ENCODE measurements around the gene LRRTM1. TPM values are rescaled to one million over a fixed set of nuclear protein-coding genes. Genes with fewer than 3 reads are reported as not detected.

The LRRTM1 gene
- total and polyA plus RNA-seq, 4 donors: 0.08 to 0.77 TPM; not detected in 2

DNA sequence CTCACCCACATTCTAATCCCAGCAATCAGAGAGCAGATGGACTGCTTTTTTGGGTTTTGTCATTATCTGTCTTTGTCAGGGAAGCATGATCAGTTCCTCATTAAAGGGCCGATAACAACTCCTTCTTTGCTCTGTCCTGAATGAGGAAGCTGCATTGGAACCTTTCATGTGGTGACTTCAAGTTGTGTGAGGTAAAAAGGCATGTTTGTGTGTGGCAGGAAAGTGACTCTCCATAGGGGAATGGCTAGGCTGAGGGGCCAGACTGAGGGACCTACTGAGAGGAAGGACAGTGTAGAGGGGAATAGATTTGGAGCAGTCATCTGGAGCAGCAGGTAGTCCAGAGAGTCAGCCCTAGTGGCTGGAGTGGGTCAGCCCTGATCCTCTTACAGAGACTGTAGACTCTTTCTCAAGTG, 23.6 kb upstream of the LRRTM1 start:
- peaks cover 0 to 7% (median 0%) of the 10 kb centered on the region in 5 donors for H3K4me1 ChIP-seq (ENCODE audit: control insufficient read depth in 5 of 5, insufficient read depth in 5 of 5, low read length in 5 of 5)
- TF ChIP-seq, protein P1, sequence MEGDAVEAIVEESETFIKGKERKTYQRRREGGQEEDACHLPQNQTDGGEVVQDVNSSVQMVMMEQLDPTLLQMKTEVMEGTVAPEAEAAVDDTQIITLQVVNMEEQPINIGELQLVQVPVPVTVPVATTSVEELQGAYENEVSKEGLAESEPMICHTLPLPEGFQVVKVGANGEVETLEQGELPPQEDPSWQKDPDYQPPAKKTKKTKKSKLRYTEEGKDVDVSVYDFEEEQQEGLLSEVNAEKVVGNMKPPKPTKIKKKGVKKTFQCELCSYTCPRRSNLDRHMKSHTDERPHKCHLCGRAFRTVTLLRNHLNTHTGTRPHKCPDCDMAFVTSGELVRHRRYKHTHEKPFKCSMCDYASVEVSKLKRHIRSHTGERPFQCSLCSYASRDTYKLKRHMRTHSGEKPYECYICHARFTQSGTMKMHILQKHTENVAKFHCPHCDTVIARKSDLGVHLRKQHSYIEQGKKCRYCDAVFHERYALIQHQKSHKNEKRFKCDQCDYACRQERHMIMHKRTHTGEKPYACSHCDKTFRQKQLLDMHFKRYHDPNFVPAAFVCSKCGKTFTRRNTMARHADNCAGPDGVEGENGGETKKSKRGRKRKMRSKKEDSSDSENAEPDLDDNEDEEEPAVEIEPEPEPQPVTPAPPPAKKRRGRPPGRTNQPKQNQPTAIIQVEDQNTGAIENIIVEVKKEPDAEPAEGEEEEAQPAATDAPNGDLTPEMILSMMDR (IDR thresholded peaks at IDR 0.05; ENCODE audit: control extremely low read depth, extremely low read depth): no peak
- H3K9me3 ChIP-seq (ENCODE audit: control insufficient read depth in 4 of 4, insufficient read depth in 3 of 4, low read length in 3 of 4): no peaks in the 10 kb centered on the region
- H3K4me3 ChIP-seq: no peak overlapping the region
- H3K27me3 ChIP-seq (ENCODE audit: control insufficient read depth in 3 of 3, insufficient read depth in 3 of 3, low read length in 2 of 3): peaks cover 0 to 3% (median 3%) of the 10 kb centered on the region in 3 donors
- H3K36me3 ChIP-seq (ENCODE audit: control insufficient read depth in 4 of 4, insufficient read depth in 4 of 4, low read length in 4 of 4): no peaks in the 10 kb centered on the region
- no peak overlapping the region for H3K9ac ChIP-seq (ENCODE audit: insufficient read depth in 1 of 2, low read length in 2 of 2)
- ATAC-seq (ENCODE audit: insufficient read depth, low FRiP score) (no peak), DNase-seq (no peak)
- 30 to 43% methylated on average over 1 of the region's 1 CpG for WGBS, 2 donors
- no peak overlapping the region for H3K27ac ChIP-seq (ENCODE audit: low read depth in 1 of 2, low read length in 1 of 2)

DNA sequence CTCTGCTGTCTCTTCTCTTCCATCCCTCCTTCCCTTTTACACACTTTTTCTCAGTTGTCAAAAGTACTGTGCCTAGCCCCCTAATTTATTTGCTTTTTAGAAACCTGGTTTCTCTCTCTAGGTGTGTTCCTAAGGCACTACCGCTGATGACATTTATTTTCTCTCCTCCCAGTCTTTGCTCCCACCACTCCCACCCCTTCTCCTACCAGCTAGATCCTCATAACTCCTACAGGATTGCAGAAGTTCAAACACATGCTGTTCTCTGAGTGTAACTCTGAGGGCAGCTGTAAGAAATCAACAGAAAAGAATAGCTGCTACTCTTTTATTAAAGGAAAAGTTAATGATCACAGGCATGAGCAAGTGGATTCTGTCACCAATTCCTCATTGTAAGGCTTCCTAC, 22.3 kb upstream of the LRRTM1 start:
- TF ChIP-seq, protein P1 (IDR thresholded peaks at IDR 0.05; ENCODE audit: control extremely low read depth, extremely low read depth): no peak
- no peaks in the 10 kb centered on the region for H3K36me3 ChIP-seq (ENCODE audit: control insufficient read depth in 4 of 4, insufficient read depth in 4 of 4, low read length in 4 of 4)
- no peak overlapping the region for H3K4me3 ChIP-seq
- ATAC-seq (ENCODE audit: insufficient read depth, low FRiP score) (no peak), DNase-seq (no peak)
- H3K27ac ChIP-seq (ENCODE audit: low read depth in 1 of 2, low read length in 1 of 2): no peak overlapping the region
- peaks cover 6 to 11% (median 10%) of the 10 kb centered on the region in 3 donors for H3K27me3 ChIP-seq (ENCODE audit: control insufficient read depth in 3 of 3, insufficient read depth in 3 of 3, low read length in 2 of 3)
- peaks cover 0 to 14% (median 2%) of the 10 kb centered on the region in 5 donors for H3K4me1 ChIP-seq (ENCODE audit: control insufficient read depth in 5 of 5, insufficient read depth in 5 of 5, low read length in 5 of 5)
- peaks cover 0 to 3% (median 0%) of the 10 kb centered on the region in 4 donors for H3K9me3 ChIP-seq (ENCODE audit: control insufficient read depth in 4 of 4, insufficient read depth in 3 of 4, low read length in 3 of 4)
- no peak overlapping the region for H3K9ac ChIP-seq (ENCODE audit: insufficient read depth in 1 of 2, low read length in 2 of 2)
- WGBS, 2 donors: 78 to 81% methylated on average over 1 of the region's 1 CpG

DNA sequence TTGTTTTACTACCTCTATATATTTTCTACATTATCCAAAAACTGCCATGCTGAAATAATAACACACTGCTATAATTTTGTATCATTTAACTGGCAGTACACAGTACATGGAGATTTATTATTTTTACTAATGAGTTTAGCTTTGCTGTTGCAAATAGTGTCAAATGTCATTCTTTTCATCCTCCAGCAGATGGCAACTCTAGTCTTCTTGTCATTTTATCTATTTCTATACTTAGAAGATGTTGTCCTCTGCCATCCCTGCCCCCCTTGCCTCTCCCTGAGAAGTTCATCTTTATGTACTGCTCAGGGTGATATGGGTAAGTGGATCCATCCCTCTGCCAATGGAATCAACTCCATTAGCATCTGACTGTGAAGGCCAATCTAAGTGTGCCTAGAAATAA, 21.7 kb upstream of the LRRTM1 start:
- Histone ChIP-seq H3K9ac (ENCODE audit: insufficient read depth in 1 of 2, low read length in 2 of 2) (no peak overlapping the region), H3K36me3 (ENCODE audit: control insufficient read depth in 4 of 4, insufficient read depth in 4 of 4, low read length in 4 of 4) (no peaks in the 10 kb centered on the region), H3K4me3 (no peak overlapping the region), H3K4me1 (ENCODE audit: control insufficient read depth in 5 of 5, insufficient read depth in 5 of 5, low read length in 5 of 5) (peaks cover 0 to 14% (median 2%) of the 10 kb centered on the region in 5 donors), H3K9me3 (ENCODE audit: control insufficient read depth in 4 of 4, insufficient read depth in 3 of 4, low read length in 3 of 4) (peaks cover 0 to 3% (median 0%) of the 10 kb centered on the region in 4 donors), H3K27ac (ENCODE audit: low read depth in 1 of 2, low read length in 1 of 2) (no peak overlapping the region), H3K27me3 (ENCODE audit: control insufficient read depth in 3 of 3, insufficient read depth in 3 of 3, low read length in 2 of 3) (peaks cover 6 to 17% (median 13%) of the 10 kb centered on the region in 3 donors)
- TF ChIP-seq, protein P1 (IDR thresholded peaks at IDR 0.05; ENCODE audit: control extremely low read depth, extremely low read depth): no peak
- ATAC-seq (ENCODE audit: insufficient read depth, low FRiP score) (no peak), DNase-seq (peak in 1 of 3 donors; percentile 57)

DNA sequence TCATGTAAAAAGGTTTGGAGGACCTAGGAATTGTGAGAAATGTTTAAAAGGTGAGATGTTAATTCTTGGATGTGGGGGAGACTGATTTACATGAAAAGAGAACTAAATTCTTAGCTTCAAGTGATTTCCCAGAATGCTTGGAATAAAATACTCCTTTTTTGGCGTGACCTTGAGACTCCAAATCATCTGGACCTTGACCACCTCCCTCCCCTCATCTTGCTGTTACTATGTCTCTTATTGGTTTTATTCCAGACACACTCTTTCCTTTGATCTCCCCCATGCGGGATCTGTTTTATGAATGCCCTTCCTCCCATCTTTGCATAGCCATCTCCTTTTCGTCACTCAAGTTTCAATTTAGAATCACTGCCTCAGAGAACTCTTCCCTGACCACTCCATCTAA, 20.0 kb upstream of the LRRTM1 start:
- H3K27me3 ChIP-seq (ENCODE audit: control insufficient read depth in 3 of 3, insufficient read depth in 3 of 3, low read length in 2 of 3): peaks cover 6 to 19% (median 13%) of the 10 kb centered on the region in 3 donors
- no peak overlapping the region for H3K4me3 ChIP-seq
- no peak for ATAC-seq (ENCODE audit: insufficient read depth, low FRiP score)
- peaks cover 0 to 14% (median 2%) of the 10 kb centered on the region in 5 donors for H3K4me1 ChIP-seq (ENCODE audit: control insufficient read depth in 5 of 5, insufficient read depth in 5 of 5, low read length in 5 of 5)
- WGBS, 2 donors: 79 to 81% methylated on average over 3 of the region's 3 CpGs
- H3K36me3 ChIP-seq (ENCODE audit: control insufficient read depth in 4 of 4, insufficient read depth in 4 of 4, low read length in 4 of 4): no peaks in the 10 kb centered on the region
- peaks cover 0 to 3% (median 0%) of the 10 kb centered on the region in 4 donors for H3K9me3 ChIP-seq (ENCODE audit: control insufficient read depth in 4 of 4, insufficient read depth in 3 of 4, low read length in 3 of 4)
- TF ChIP-seq, protein P1 (IDR thresholded peaks at IDR 0.05; ENCODE audit: control extremely low read depth, extremely low read depth): no peak
- H3K27ac ChIP-seq (ENCODE audit: low read depth in 1 of 2, low read length in 1 of 2): no peak overlapping the region
- H3K9ac ChIP-seq (ENCODE audit: insufficient read depth in 1 of 2, low read length in 2 of 2): no peak overlapping the region
- no peak for DNase-seq
